ENCODE results near the gene LARP1. TPM values are rescaled to one million over a fixed set of nuclear protein-coding genes. Genes with fewer than 3 reads are reported as not detected.
A peak's percentile ranks its signal among the peaks of the same experiment; 100 is the strongest.
"Not testable (repeated sequence)": the region's sequence is repeated elsewhere in the genome, so short reads cannot be mapped to it uniquely, and the experiment has no call there.

LARP1 gene
- total RNA-seq, 4 donors from 2014 or later, result 109 to 192 (median 133) TPM

- DNase-seq, result no peak
- Histone ChIP-seq H3K9me3 (no peaks in the 10 kb centered on the region), H3K27ac (no peak overlapping the region), H3K27me3 (no peaks in the 10 kb centered on the region), H3K36me3 (no peaks in the 10 kb centered on the region), H3K4me1 (peaks cover 10 to 11% of the 10 kb centered on the region in 2 donors), H3K4me3 (replicated peaks in 1 of 3) (no peak overlapping the region)
- intact Hi-C loops (cut with DNase I), result no loop called here
- TF ChIP-seq POLR2A (IDR thresholded peaks at IDR 0.05) (no peak), CTCF (IDR thresholded peaks at IDR 0.05) (no peak)
- 89 to 95% methylated on average over 3 of the region's 3 CpGs for whole genome bisulfite sequencing, 2 donors
Observed at GRCh38 chr5:154728939-154729588, 26.1 kb upstream of the LARP1 start.

DNA sequence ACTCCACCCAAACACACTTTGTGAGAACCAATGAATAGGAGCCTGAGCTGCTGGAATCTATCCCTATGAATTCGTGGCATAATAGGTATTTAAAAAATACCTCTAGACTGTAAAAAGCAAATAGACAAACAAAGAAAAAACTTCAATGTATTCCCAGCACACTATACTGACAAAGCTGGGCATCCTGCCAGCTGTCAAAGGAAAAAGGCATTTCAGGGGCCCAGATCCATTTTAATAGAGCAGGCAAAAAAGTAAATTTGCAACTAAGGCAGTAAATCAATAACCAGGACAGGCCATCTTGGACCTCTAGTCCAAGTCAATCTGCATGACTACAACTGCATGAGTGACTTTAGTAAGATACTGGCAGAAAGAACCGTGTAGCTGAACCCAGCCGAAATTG is 25.6 kb upstream of the LARP1 start:
- DNase-seq, result no peak
- intact Hi-C loops (cut with DNase I), result no loop called here
- Histone ChIP-seq H3K4me1 (peaks cover 6 to 11% of the 10 kb centered on the region in 2 donors), H3K27me3 (no peaks in the 10 kb centered on the region), H3K4me3 (replicated peaks in 1 of 3) (no peak overlapping the region), H3K36me3 (no peaks in the 10 kb centered on the region), H3K9me3 (no peaks in the 10 kb centered on the region), H3K27ac (no peak overlapping the region)
- TF ChIP-seq POLR2A (IDR thresholded peaks at IDR 0.05), result no peak
- 78 to 84% methylated on average over 3 of the region's 3 CpGs for WGBS, 2 donors

DNA sequence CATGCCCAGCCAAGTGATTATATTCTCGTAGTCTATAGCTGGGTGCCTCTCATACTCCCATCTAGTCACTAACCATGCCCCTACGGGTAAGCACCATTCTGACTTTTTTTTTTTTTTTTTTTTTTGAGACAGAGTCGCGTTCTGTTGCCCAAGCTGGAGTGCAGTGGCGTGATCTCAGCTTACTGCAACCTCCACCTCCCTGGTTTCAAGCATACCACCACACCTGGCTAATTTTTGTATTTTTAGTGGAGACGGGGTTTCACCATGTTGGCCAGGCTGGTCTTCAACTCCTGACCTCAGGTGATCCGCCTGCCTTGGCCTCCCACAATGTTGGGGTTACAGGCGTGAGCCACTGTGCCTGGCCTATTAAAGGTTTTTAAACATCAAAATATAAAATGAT is 24.4 kb upstream of the LARP1 start:
- H3K4me3 ChIP-seq (replicated peaks in 1 of 3); H3K9me3 ChIP-seq; intact Hi-C loops (cut with DNase I); H3K36me3 ChIP-seq; H3K27me3 ChIP-seq: not testable (repeated sequence)
- DNase-seq, result peak; percentile 73 to 76
- Histone ChIP-seq H3K4me1 (peaks cover 6 to 11% of the 10 kb centered on the region in 2 donors), H3K27ac (peak overlapping the region; percentile 76 to 85 (median 85))
- WGBS, 2 donors, result 31 to 35% methylated on average over 8 of the region's 8 CpGs

DNA sequence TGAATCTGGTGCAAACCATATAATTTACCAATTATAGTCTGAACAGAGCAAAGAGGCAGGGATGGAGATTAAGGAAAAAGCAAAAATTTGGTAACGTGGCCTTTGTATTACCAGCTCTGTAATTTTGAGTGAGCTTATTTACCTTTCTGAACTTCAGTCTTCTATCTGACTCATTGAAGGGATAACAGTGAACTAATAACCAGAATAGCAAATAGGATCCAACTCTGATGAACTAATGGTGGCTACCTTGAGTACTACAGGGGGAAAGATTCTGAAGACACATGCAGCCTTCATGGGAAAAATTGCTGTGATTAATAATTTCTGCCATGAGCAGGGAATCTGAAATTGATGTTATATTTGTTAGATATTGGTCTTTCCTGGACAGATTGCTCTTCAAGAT is 23.0 kb upstream of the LARP1 start:
- 94 to 97% methylated on average over 1 of the region's 1 CpG for WGBS, 2 donors
- no peak for TF ChIP-seq POLR2A (IDR thresholded peaks at IDR 0.05)
- no peak for TF ChIP-seq CTCF (IDR thresholded peaks at IDR 0.05)
- Histone ChIP-seq H3K27me3 (no peaks in the 10 kb centered on the region), H3K36me3 (no peaks in the 10 kb centered on the region), H3K4me3 (replicated peaks in 1 of 3) (no peak overlapping the region), H3K9me3 (no peaks in the 10 kb centered on the region), H3K4me1 (peaks cover 6 to 11% of the 10 kb centered on the region in 2 donors), H3K27ac (peak overlapping the region in 1 of 3 donors; percentile 85)
- intact Hi-C loops (cut with DNase I), result no loop called here
- DNase-seq, result no peak

- WGBS, 2 donors, result 81 to 83% methylated on average over 7 of the region's 7 CpGs
- no peak overlapping the region for H3K4me3 ChIP-seq (replicated peaks in 1 of 3)
- TF ChIP-seq CTCF (IDR thresholded peaks at IDR 0.05) (no peak), POLR2A (IDR thresholded peaks at IDR 0.05) (no peak)
- no peaks in the 10 kb centered on the region for H3K9me3 ChIP-seq
- peaks cover 6 to 11% of the 10 kb centered on the region in 2 donors for H3K4me1 ChIP-seq
- H3K27me3 ChIP-seq, result no peaks in the 10 kb centered on the region
- intact Hi-C loops (cut with DNase I), result no loop called here
- H3K36me3 ChIP-seq, result no peaks in the 10 kb centered on the region
- no peak for DNase-seq
- H3K27ac ChIP-seq, result no peak overlapping the region
Observed at GRCh38 chr5:154734370-154735248, 20.6 kb upstream of the LARP1 start.

- H3K9me3 ChIP-seq; H3K4me3 ChIP-seq (replicated peaks in 1 of 3); DNase-seq; H3K27ac ChIP-seq; H3K27me3 ChIP-seq; intact Hi-C loops (cut with DNase I); H3K36me3 ChIP-seq: not testable (repeated sequence)
- H3K4me1 ChIP-seq, result peaks cover 7 to 11% of the 10 kb centered on the region in 2 donors
- WGBS, 2 donors, result 98% methylated on average over 7 of the region's 7 CpGs
Observed at GRCh38 chr5:154735362-154735761, 19.8 kb upstream of the LARP1 start.

DNA sequence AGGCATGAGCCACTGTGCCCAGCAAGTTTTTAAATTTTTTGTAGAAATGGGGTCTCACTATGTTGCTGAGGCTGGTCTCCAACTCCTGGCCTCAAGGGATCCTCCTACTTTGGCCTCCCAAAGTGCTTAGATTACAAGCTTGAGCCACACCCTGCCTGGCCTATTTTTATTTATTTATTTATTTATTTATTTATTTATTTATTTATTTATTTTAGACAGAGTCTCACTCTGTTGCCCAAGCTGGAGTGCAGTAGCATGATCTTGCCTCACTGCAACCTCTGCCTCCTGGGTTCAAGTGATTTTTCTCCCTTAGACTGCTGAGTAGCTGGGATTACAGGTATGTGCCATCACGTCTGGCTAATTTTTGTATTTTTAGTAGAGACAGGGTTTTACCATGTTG is 18.8 kb upstream of the LARP1 start:
- 94 to 100% methylated on average over 1 of the region's 1 CpG for WGBS, 2 donors
- intact Hi-C loops (cut with DNase I); H3K4me3 ChIP-seq (replicated peaks in 1 of 3); H3K27me3 ChIP-seq; DNase-seq; H3K9me3 ChIP-seq; H3K36me3 ChIP-seq; H3K27ac ChIP-seq: not testable (repeated sequence)
- peaks cover 14 to 15% of the 10 kb centered on the region in 2 donors for H3K4me1 ChIP-seq
